ENCODE data around the gene TTC3. TPM values are rescaled to one million over a fixed set of nuclear protein-coding genes. Genes with fewer than 3 reads are reported as not detected.
A peak's percentile ranks its signal among the peaks of the same experiment; 100 is the strongest.

Gene TTC3
- total RNA-seq, 6 experiments from 2014 or later = 46.7 to 68.7 (median 54.2) TPM

DNA sequence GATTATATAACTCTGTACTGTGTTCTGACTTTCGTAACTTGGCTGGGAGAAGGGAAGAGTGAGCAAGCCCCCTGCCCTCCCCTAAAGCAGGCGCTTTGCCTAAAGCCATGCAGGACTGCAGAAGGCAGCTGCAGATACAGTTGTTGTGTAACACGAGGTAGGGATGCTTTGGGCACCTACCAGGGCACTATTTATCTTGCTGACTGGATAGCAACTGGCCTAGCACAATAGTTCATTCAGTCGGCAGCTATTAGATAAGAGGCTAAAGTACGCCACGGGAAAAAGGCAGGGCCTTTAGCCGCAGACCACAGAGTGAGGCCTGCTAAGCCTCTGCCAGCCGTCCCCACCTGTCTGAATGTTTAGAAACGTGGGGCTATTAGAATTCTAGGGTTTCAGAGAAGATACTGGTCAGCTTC is 80.9 kb downstream of the TTC3 start:
- H3K27me3 ChIP-seq = no peaks in the 10 kb centered on the region
- peak; percentile 98 to 99 (median 99) for ATAC-seq
- 19% methylated on average over 8 of the region's 9 CpGs for WGBS (ENCODE audit: insufficient coverage, low coverage, low lambda C conversion rate, missing lambda C conversion rate)
- H3K4me1 ChIP-seq = peaks cover 0 to 13% (median 3%) of the 10 kb centered on the region in 4 donors
- no peaks in the 10 kb centered on the region for H3K9me3 ChIP-seq
- peak; percentile 30 to 85 (median 72) for DNase-seq
- TF ChIP-seq, protein P1, sequence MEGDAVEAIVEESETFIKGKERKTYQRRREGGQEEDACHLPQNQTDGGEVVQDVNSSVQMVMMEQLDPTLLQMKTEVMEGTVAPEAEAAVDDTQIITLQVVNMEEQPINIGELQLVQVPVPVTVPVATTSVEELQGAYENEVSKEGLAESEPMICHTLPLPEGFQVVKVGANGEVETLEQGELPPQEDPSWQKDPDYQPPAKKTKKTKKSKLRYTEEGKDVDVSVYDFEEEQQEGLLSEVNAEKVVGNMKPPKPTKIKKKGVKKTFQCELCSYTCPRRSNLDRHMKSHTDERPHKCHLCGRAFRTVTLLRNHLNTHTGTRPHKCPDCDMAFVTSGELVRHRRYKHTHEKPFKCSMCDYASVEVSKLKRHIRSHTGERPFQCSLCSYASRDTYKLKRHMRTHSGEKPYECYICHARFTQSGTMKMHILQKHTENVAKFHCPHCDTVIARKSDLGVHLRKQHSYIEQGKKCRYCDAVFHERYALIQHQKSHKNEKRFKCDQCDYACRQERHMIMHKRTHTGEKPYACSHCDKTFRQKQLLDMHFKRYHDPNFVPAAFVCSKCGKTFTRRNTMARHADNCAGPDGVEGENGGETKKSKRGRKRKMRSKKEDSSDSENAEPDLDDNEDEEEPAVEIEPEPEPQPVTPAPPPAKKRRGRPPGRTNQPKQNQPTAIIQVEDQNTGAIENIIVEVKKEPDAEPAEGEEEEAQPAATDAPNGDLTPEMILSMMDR (IDR thresholded peaks at IDR 0.05) = no peak
- TF ChIP-seq POLR2A (IDR thresholded peaks at IDR 0.05) = no peak
- no peak overlapping the region for H3K4me3 ChIP-seq
- H3K27ac ChIP-seq = peak overlapping the region in 2 of 3 donors; percentile 54 to 69
- H3K36me3 ChIP-seq = peaks cover 0 to 14% (median under 1%) of the 10 kb centered on the region in 4 donors
- intact Hi-C loops (cut with DNase I) = no loop called here

DNA sequence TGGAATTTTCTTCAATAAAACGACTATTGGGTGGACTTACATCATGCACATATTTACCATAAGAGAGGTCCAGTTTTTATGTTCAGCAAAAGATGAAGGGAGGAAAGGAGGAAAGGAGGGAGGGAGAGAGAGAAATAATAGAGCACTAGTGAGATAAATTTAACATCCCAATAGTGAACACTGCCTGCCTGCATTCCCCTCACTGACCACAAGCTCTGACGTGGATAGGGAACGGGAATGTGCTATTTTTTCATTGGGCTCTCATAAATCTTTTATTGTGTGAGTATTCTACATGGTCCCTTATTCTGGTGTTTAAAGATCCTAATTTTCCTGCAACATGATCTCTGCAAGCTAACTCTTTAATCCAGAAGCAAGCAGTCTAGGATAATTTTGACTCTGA is 82.1 kb downstream of the TTC3 start:
- TF ChIP-seq, protein P1 (IDR thresholded peaks at IDR 0.05) = no peak
- no peak for TF ChIP-seq POLR2A (IDR thresholded peaks at IDR 0.05)

DNA sequence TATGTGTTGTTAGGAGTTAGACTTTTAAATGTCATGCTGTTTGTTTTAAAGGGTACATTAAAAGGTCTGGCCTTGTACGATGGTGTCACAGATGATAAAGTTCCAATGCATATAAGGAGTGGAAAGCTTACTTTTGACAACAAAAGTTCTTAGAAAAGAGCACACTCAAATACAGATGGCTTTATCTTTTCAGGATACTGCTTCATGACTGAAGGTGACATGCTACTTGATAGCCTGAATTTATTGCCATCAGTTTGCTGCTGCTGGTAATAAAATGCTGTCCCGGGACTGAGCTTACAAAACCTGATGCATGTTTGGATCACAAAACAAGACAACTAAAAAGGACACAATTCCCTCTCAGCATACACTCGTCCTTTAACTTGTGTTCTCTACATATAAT is 84.9 kb downstream of the TTC3 start:
- Histone ChIP-seq H3K27me3 (no peaks in the 10 kb centered on the region), H3K27ac (no peak overlapping the region), H3K36me3 (peaks cover 0 to 21% (median 11%) of the 10 kb centered on the region in 4 donors), H3K4me1 (peaks cover 0 to 13% (median 3%) of the 10 kb centered on the region in 4 donors), H3K4me3 (no peak overlapping the region), H3K9me3 (no peaks in the 10 kb centered on the region)
- TF ChIP-seq, protein P1 (IDR thresholded peaks at IDR 0.05) = no peak
- no peak for TF ChIP-seq POLR2A (IDR thresholded peaks at IDR 0.05)
- intact Hi-C loops (cut with DNase I) = no loop called here
- 88% methylated on average over 3 of the region's 3 CpGs for WGBS (ENCODE audit: insufficient coverage, low coverage, low lambda C conversion rate, missing lambda C conversion rate)
- ATAC-seq (no peak), DNase-seq (no peak)

More for the DNA sequence above, 82.1 kb downstream of the TTC3 start:
- intact Hi-C loops (cut with DNase I) = no loop called here
- Histone ChIP-seq H3K27me3 (no peaks in the 10 kb centered on the region), H3K4me1 (peaks cover 0 to 13% (median 3%) of the 10 kb centered on the region in 4 donors), H3K36me3 (peaks cover 0 to 19% (median 5%) of the 10 kb centered on the region in 4 donors), H3K9me3 (no peaks in the 10 kb centered on the region), H3K27ac (no peak overlapping the region), H3K4me3 (no peak overlapping the region)
- ATAC-seq (no peak), DNase-seq (no peak)
- 66% methylated on average over 3 of the region's 3 CpGs for WGBS (ENCODE audit: insufficient coverage, low coverage, low lambda C conversion rate, missing lambda C conversion rate)

DNA sequence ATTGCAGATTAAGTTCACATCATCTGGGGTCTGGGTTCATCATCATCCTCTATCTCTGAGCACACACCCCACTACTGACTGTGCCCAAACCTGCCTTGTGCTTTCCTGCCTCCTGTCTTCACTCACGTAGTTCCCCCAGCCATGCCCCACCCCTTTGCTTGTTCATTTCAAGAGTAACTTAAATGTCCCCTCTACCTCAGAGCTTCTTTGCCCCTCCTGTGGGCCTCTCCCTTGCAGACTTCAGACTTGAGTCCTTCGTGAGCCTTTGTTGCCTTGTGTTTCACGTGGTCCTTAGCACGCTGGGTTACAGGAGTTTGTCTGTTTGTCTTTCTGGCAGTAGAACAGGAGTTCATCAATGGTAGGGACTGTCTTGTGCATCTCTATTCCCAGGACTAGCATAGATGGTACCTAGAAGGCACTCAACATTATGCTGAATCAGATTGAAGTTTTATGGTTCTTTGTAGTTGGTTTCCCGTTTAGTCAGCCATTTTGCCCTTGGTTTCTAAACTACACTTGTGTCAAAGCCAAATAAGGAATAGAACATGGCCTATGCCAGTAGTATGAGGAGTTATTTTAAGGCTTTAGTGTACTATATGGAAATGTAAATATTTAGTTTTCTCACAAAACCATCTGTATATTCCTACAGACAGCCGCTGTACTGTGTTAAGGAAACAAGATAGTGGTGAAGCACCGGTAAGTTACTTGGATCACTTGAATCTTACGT is 86.2 kb downstream of the TTC3 start:
- no peak for DNase-seq
- Histone ChIP-seq H3K27me3 (no peaks in the 10 kb centered on the region), H3K4me1 (peaks cover 0 to 3% (median under 1%) of the 10 kb centered on the region in 4 donors), H3K9me3 (no peaks in the 10 kb centered on the region), H3K27ac (no peak overlapping the region), H3K36me3 (peaks cover 0 to 32% (median 14%) of the 10 kb centered on the region in 4 donors), H3K4me3 (no peak overlapping the region)
- no peak for ATAC-seq
- WGBS (ENCODE audit: insufficient coverage, low coverage, low lambda C conversion rate, missing lambda C conversion rate) = 77% methylated on average over 8 of the region's 8 CpGs
- TF ChIP-seq POLR2A (IDR thresholded peaks at IDR 0.05) = no peak
- TF ChIP-seq, protein P1 (IDR thresholded peaks at IDR 0.05) = no peak
- intact Hi-C loops (cut with DNase I) = no loop called here

Data from right lobe of liver (tissue), 6 donors.